Parathyroid adenoma (tissue), 2 donors: ENCODE measurements around the gene TNNI3.
A peak's percentile ranks its signal among the peaks of the same experiment; 100 is the strongest.
"Not testable (repeated sequence)": the region's sequence is repeated elsewhere in the genome, so short reads cannot be mapped to it uniquely, and the experiment has no call there.

Source experiments
- H2AFZ ChIP-seq: fragments of 300-600 bp; sonication (generic); one replicate; pipeline ENCODE4 v1.7.0; 2017; ENCODE audit warnings: antibody characterized with exemption, mild to moderate bottlenecking
- H3K27ac ChIP-seq: fragments of 300-600 bp; sonication (generic); one replicate; pipeline ENCODE4 v1.7.0; 2017
- H3K27me3 ChIP-seq: fragments of 300-600 bp; sonication (generic); one replicate; pipeline ENCODE4 v1.7.0; 2017; ENCODE audit warnings: low read length; ENCODE audit not compliant: control insufficient read depth, insufficient read depth
- H3K36me3 ChIP-seq: fragments of 300-600 bp; sonication (generic); one replicate; pipeline ENCODE4 v1.7.0; 2017; ENCODE audit warnings: low read length; ENCODE audit not compliant: control insufficient read depth, insufficient read depth
- H3K4me1 ChIP-seq: fragments of 300-600 bp; sonication (generic); one replicate; pipeline ENCODE4 v1.7.0; 2017; ENCODE audit warnings: control low read depth
- H3K4me2 ChIP-seq: fragments of 300-600 bp; sonication (generic); one replicate; pipeline ENCODE4 v1.7.0; 2017; ENCODE audit warnings: low read length
- H3K4me3 ChIP-seq: fragments of 300-600 bp; sonication (generic); one replicate; pipeline ENCODE4 v1.7.0; 2017; ENCODE audit warnings: low read depth, low read length
- H3K79me2 ChIP-seq: fragments of 300-600 bp; sonication (generic); one replicate; pipeline ENCODE4 v1.7.0; 2017; ENCODE audit warnings: control low read depth
- H3K9ac ChIP-seq: fragments of 300-600 bp; sonication (generic); one replicate; pipeline ENCODE4 v1.7.0; 2017; ENCODE audit warnings: mild to moderate bottlenecking
- H3K9me3 ChIP-seq: fragments of 300-600 bp; sonication (generic); one replicate; pipeline ENCODE4 v1.7.0; 2017; ENCODE audit warnings: low read length; ENCODE audit not compliant: control insufficient read depth
- TF ChIP-seq, protein P1 (sequence below): fragments of 300-600 bp; sonication (generic); IDR thresholded peaks from one replicate; pipeline ENCODE4 v1.7.0; 2017; ENCODE audit warnings: antibody characterized with exemption, mild to moderate bottlenecking
- donor health status: primary hyperparathyroidism.

TNNI3 gene

DNA sequence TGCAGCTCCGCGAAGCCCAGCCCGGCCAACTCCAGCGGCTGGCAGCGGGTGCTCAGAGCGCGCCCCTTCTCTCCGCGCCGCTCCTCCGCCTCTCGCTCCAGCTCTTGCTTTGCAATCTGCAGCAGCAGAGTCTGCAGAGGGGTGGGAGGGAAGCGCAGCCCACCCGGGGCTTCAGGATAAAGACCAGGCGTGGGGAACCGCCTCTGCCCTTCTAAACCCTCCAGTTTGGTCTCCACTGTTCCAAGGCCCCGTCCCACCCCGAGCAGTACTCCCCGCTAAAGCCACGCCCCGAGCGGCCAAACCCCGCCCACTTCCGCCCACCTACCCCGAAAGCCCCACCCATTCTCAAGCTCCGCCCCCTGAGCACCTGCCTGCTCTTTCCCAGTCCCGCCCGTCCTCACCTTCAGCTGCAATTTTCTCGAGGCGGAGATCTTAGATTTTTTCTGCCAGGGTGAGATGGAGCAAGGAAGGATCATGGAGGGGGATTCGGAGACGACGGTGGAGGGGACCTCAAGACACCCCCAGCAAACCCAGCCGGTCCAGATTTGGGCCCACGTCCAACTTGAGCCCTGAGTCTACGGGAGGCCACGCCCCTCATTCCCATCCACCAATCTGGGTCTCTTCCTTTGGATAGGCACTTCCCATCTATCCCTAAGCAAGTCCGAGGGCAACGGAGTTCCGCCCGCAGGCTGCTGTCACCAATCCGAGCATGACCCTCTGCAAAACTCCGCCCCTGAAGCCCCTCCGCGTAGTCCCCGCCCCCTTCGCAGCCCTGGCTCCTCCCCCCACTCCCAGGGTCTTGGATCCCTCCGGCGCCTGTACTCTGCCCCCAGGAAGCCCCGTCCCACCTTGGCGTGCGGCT lies 1.1 kb downstream of the TNNI3 start:
- Histone ChIP-seq H3K9me3 (no peaks in the 10 kb centered on the region), H3K27ac (no peak overlapping the region), H2AFZ (peak overlapping the region; percentile 65), H3K4me1 (no peaks in the 10 kb centered on the region), H3K4me2 (peak overlapping the region; percentile 69), H3K4me3 (peak overlapping the region; percentile 52), H3K36me3 (no peaks in the 10 kb centered on the region), H3K9ac (no peak overlapping the region), H3K79me2 (no peaks in the 10 kb centered on the region), H3K27me3 (no peaks in the 10 kb centered on the region)
- TF ChIP-seq, protein P1, sequence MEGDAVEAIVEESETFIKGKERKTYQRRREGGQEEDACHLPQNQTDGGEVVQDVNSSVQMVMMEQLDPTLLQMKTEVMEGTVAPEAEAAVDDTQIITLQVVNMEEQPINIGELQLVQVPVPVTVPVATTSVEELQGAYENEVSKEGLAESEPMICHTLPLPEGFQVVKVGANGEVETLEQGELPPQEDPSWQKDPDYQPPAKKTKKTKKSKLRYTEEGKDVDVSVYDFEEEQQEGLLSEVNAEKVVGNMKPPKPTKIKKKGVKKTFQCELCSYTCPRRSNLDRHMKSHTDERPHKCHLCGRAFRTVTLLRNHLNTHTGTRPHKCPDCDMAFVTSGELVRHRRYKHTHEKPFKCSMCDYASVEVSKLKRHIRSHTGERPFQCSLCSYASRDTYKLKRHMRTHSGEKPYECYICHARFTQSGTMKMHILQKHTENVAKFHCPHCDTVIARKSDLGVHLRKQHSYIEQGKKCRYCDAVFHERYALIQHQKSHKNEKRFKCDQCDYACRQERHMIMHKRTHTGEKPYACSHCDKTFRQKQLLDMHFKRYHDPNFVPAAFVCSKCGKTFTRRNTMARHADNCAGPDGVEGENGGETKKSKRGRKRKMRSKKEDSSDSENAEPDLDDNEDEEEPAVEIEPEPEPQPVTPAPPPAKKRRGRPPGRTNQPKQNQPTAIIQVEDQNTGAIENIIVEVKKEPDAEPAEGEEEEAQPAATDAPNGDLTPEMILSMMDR: no peak

DNA sequence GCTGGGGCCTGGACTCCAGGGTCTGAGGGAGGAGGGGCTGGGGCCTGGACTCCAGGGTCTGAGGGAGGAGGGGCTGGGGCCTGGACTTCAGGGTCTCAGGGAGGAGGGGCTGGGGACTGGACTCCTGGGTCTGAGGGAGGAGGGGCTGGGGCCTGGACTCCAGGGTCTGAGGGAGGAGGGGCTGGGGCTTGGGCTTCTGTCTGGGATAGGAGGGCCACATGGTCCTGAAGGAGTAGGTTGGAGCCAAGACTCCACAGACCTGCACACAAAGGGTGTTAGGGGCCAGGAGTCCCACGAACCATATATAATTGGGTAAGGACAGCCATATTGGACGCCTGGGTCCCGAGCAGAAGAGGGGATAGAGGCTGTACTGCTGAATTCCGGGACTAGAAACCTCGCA lies 1.7 kb downstream of the TNNI3 start:
- Histone ChIP-seq H3K4me3 (peak overlapping the region; percentile 52), H2AFZ (peak overlapping the region; percentile 65), H3K4me2 (peak overlapping the region; percentile 69)
- H3K36me3 ChIP-seq, H3K79me2 ChIP-seq, H3K27ac ChIP-seq, H3K27me3 ChIP-seq, H3K4me1 ChIP-seq, H3K9me3 ChIP-seq, H3K9ac ChIP-seq: not testable (repeated sequence)

DNA sequence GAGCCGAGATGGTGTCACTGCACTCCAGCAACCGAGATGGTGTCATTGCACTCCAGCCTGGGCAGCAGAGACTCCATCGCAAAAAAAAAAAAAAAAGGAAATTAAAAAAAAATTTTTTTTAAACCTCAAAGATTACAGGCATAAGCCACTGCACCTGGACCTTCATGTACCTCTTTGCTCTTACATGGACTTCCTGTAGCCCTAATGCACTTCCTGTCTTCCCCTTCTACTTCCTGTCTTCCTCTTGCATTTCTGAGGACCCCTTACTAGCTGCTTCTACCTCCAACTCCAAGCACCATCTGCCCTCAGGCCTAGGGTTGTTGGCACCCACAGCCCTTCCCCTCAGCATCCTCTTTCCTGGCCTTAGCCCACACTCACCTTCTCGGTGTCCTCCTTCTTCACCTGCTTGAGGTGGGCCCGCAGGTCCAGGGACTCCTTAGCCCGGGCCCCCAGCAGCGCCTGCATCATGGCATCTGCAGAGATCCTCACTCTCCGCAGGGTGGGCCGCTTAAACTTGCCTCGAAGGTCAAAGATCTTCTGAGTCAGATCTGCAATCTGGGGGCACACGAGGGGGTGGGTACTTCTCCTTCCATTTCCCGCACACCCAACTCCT lies 3.8 kb downstream of the TNNI3 start:
- Histone ChIP-seq H3K4me3 (no peak overlapping the region), H3K4me1 (no peaks in the 10 kb centered on the region), H3K27me3 (no peaks in the 10 kb centered on the region), H3K9ac (no peak overlapping the region), H2AFZ (no peak overlapping the region), H3K79me2 (no peaks in the 10 kb centered on the region), H3K4me2 (no peak overlapping the region), H3K27ac (no peak overlapping the region), H3K9me3 (no peaks in the 10 kb centered on the region), H3K36me3 (no peaks in the 10 kb centered on the region)
- TF ChIP-seq, protein P1: no peak

DNA sequence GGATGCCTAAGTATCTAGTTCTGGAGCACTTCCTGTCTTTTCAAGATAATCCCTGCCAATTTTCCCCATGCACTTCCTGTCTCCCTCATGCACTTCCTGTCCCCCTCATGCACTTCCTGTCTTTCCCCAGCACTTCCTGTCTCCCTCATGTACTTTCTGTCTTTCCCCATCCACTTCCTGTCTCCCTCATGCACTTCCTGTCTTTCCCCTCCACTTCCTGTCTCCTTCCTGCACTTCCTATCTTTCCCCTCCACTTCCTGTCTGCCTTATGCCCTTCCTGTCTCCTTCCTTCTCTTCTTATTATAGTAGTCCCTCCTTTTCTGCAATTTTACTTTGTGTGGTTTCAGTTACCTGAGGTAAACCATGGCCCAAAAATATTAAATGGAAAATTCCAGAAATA lies 5.5 kb downstream of the TNNI3 start:
- Histone ChIP-seq H2AFZ (no peak overlapping the region), H3K27ac (no peak overlapping the region), H3K27me3 (no peaks in the 10 kb centered on the region), H3K4me3 (no peak overlapping the region), H3K4me1 (no peaks in the 10 kb centered on the region), H3K9ac (no peak overlapping the region), H3K79me2 (no peaks in the 10 kb centered on the region), H3K4me2 (no peak overlapping the region), H3K36me3 (no peaks in the 10 kb centered on the region), H3K9me3 (no peaks in the 10 kb centered on the region)
- TF ChIP-seq, protein P1: no peak

DNA sequence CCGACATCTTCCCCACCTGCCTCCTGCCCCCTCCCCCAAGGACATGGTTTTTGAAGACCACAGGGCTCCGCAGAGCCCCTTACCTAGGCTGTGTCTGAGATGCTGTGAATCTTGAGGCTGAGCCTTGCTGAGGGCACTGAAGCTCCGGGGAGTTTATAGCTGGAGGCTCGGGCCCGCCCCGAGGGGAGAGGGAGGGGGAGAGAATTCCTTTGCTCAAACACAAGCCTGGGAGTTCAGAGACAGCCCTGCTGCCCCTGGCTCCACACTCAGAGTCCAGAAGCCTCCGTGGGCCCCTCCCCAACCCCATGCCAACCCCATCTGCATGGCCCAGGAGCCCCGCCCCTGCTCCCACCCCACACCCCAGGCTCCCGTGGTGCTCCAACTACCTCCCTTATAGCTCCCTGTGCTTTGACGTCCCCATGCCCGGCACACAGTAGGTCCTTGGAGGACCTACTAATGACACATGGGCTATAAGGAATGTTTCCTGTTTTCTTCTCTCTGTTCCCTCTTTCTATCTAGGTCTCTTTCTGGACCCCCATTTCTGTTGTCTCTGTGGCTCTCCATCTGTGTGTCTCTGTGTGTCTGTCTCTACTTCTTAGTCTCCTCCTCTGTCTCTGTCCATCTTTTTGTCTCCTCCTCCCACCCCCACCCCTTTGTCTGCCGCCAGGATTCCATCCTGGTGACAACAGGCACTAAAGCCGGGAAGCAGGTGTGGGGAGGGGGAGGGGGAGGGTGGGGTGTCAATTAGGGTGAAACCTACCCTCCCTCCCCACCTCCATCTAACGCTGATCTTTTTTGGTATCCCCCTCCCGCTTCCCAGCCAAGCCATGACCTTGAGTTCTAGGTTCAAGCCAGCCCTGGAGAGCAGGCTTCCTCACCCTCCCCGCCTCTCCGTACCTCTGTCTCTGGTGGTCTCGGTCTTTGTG lies 8.2 kb downstream of the TNNI3 start, which contains the start of gene TNNT1:
TSS of gene TNNT1 (minus strand) at position 129 of the 926 bp plus-strand sequence. CDS start 2,049 bp downstream, outside the sequence.
- no peak within 1 kb of the TSS for H3K4me2 ChIP-seq
- H2AFZ ChIP-seq: no peak within 1 kb of the TSS
- no peak within 1 kb of the TSS for H3K9ac ChIP-seq
- H3K4me3 ChIP-seq: no peak within 1 kb of the TSS
- H3K79me2 ChIP-seq: no peaks in the 10 kb centered on the region
- H3K36me3 ChIP-seq: no peaks in the 10 kb centered on the region
- TF ChIP-seq, protein P1: no peak
- H3K9me3 ChIP-seq: no peaks in the 10 kb centered on the region
- H3K27me3 ChIP-seq: no peaks in the 10 kb centered on the region
- H3K4me1 ChIP-seq: no peaks in the 10 kb centered on the region
- H3K27ac ChIP-seq: no peak within 1 kb of the TSS
